NCI-H1694 treated with DMSO at 0.1 percent for 48 hours (cell line): Measurements from ENCODE around the gene YEATS2.

ENCODE experiments used
- DNase-seq: peaks from one replicate; lab custom pipeline; 2025; lab: John Stamatoyannopoulos, UW

The YEATS2 gene

DNA sequence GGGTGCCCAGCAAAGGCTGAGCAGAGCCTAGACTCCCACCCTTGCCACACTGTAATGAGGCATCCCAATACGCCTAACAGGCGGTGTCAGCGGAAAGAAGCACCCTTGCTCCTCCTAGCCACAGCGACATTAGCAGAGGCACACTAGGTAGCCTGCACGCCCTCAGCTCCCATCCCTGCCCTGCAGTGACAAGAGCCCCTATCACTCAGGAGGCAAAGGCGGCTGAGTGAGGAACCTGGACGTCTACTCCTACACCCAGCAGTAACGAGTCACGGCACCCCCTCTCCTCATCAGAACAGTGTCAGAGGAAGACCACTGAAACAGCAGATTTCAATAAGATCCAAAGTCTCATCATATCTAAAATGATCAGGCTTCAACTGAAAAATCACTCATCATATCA, 139.8 kb downstream of the YEATS2 start:
- DNase-seq: no peak

DNA sequence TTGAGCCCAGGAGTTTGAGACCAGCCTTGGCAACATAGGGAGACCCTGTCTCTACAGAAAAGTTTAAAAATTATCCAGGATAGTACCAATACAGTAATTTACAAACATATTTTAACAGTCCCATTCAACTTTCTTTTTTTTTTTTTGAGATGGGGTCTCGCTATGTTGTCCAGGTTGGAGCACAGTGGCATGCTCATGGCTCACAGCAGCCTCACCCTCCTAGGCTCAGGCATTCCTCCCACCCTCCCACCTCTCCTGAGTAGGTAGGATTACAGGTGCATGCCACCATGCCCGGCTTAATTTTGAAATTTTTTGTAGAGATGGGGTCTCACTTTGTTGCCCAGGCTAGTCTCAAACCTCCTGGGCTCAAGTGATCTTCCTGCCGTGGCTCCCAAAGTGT, 140.3 kb downstream of the YEATS2 start:
- DNase-seq: no peak

DNA sequence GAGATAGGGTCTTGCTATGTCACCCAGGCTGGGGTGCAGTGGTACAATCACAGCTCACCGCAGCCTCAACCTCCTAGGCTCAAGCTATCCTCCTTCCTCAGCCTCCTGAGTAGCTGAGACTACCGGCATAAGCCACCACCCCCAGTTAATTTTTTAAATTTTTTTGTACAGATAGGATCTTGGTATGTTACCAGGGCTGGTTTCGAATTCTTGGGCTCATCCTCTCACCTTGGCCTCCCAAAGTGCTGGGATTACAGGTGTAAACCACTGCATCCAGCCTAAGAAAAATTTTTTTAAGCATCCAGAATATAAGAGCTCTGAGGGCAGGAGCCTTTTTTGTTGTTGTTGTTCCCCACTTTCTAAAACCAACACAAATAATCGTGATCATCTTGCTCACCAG, 142.2 kb downstream of the YEATS2 start:
- DNase-seq: no peak

DNA sequence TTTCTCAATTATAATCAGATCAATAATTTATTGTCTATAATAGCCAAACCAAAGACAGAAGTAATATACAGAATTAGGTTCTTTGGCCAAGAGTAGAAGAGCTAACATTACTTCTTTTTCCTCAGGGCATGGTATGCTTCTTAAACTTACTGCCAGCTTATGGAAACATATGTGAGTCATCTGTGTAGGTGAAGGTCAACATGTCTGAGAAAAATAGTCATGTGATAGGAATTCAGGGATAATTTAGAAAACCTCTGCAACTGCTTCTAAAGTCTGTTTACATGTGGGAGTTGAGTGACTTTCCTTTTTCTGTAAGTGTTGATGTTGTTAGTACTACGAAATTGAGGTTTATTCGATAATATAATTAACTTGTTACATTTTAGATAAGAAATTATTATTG, 147.0 kb downstream of the YEATS2 start:
- DNase-seq: no peak

DNA sequence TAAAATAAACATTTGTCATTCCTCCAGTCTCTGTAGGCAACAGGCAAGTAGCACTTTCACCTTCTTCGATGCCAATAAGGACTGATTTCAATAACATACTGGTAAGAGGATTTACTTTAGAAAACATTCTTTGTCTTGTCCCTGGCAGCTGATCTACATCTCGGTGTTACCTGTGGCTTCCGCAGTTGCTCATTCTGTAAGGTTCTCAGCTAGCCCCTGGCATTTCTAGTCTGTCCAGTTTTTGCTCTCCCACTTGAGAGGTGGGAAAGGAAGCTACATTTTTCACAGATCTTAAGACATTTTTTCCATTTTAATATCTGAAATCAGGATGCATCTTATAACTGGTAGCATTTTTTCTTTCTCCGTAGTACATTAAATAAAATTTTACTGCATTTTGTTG, 147.5 kb downstream of the YEATS2 start:
- DNase-seq: no peak

DNA sequence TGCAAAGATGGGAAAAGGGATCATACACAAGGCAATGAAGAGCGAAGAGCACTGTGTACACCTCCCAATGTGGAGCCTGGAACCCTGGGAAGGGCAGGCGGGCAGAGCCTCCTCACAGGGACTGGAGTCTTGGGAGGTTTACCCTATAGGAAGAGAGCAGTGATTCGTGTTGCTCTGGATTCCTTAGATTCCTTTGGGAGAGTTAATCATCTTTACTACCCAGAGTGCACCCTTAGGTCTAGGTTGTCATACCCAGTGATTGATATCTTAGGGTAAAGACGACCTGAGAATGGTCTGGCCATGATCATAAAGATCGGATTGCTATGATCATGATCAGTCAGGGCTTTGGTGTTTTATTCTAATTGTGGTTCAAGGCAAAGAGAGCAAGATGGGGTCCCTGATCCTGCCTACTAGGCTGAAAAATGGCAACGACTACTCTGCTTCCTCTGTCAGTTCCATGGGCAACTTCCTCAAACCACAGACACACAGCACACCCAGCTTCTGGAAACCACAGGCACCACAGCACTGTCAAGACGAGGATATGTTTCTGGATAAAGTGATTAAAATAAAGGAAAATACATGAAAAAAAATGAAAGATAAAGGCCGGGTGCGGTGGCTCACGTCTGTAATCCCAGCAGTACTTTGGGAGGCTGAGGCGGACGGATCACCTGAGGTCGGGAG, 148.2 kb downstream of the YEATS2 start:
- no peak for DNase-seq

DNA sequence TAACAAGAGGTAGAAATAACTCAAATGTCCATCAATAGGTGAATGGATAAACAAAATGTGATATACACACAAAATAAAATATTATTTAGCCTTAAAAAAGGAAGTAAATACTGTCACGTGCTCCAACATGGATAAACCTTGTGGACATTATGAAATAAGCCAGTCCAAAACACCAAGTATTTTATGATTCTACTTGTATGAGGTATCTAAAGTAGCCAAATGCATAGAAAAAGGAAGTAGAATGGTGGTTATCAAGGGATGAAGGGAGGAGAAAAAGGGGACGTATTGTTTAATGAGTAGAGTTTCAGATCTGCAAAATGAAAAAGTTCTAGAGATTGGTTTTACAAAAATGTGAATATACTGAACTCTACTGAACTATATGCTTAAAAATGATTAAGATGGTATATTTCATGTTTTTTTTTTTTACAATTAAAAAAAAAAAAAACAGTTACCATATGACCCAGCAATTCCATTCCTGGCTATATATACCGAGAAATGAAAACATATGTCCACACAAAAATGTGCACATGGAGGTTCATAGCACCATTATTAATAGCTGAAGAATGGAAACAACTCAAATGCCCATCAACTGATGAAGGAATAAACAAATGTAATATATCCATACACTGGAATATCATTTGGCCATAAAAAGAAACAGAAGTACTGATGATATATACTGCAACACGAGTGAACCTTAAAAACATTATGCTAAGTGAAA, 156.9 kb downstream of the YEATS2 start:
- DNase-seq: no peak

DNA sequence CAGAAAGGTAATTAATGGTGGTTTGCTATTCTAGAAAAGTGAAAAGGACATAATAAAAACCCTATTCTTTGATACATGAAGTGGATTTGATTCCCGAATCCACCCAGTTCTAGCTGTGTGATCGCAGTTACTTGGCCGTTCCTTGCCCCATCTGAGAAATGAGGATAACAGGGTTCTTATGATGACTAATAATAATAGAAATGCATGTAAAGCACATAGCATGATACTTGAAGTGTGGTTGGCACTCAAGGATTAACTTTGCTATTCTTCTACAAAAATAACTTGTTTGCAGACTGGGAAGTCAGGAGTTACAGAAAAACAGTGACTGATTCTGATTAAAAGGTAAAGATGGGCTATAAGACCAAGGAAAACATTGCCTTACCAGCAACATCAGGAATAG, 160.3 kb downstream of the YEATS2 start:
- no peak for DNase-seq
